Left lung (tissue), 10 donors: ENCODE measurements around the gene RAPGEF4. TPM values are rescaled to one million over a fixed set of nuclear protein-coding genes. Genes with fewer than 3 reads are reported as not detected.

Experiments used
- ATAC-seq: fragments of 200-7000 bp; cut with Tn5 transposase; one replicate; pipeline ENCODE4 v1.9.1; 2020; ENCODE audit warnings: moderate library complexity
- DNase-seq, 4 donors: peaks; one replicate each; pipeline ENCODE4 v3.0.0-alpha.2; 2013 to 2020
- H3K27ac ChIP-seq, 2 donors: fragments of 200-600 bp; sonication (generic) in 1 of 2; one replicate each; pipeline versions ENCODE4 v1.5.0 to v1.8.0; 2020 to 2021
- H3K27me3 ChIP-seq, 2 donors: fragments of 200-600 bp; sonication (generic) in 1 of 2; one replicate each; pipeline versions ENCODE4 v1.5.0 to v1.8.0; 2020 to 2021
- H3K36me3 ChIP-seq, 2 donors: fragments of 200-600 bp; sonication (generic) in 1 of 2; one replicate each; pipeline versions ENCODE4 v1.5.0 to v1.8.0; 2020 to 2021
- H3K4me1 ChIP-seq, 2 donors: fragments of 200-600 bp; one replicate each; pipeline ENCODE4 v1.8.0; 2021
- H3K4me3 ChIP-seq, 2 donors: fragments of 200-600 bp; sonication (generic) in 1 of 2; one replicate each; pipeline versions ENCODE4 v1.5.0 to v1.8.0; 2020 to 2021; ENCODE audit warnings: mild to moderate bottlenecking in 1 of 2
- H3K9me3 ChIP-seq, 2 donors: fragments of 200-600 bp; sonication (generic) in 1 of 2; one replicate each; pipeline versions ENCODE4 v1.5.0 to v1.8.0; 2020 to 2021
- intact Hi-C, 2 donors: fragments of 100-400 bp; cut with DNase I; formaldehyde crosslinking; loops; one replicate each; pipeline versions ENCODE4 v1.11.2 to v1.14.2; 2022
- polyA plus RNA-seq, 6 donors: library from polyadenylated mRNA; unstranded; fragments of 120-200 nt; gene quantifications; one replicate each; pipeline ENCODE4 v1.2.1, GENCODE V29; 2013; ENCODE audit not compliant: insufficient read length in 6 of 6
- total RNA-seq, 2 donors: library from RNA; stranded (reverse); fragmentation: NEBNext Ultra II Directional; extraction: Animal tissue kit (Norgen Biotek cat#: 25700); gene quantifications; one replicate each; pipeline ENCODE4 v1.2.1, GENCODE V29; 2021
- TF ChIP-seq, protein P1 (sequence below), 2 donors: fragments of 200-600 bp; sonication (generic) in 1 of 2; IDR thresholded peaks; one replicate each; pipeline versions ENCODE4 v1.5.0 to v1.8.0; 2021; ENCODE audit warnings: antibody characterized with exemption in 2 of 2
- donor health status: DM: no; HTN: yes; CAD: no.
- donor health status: DM: no; HTN: no; CAD: no.

Gene RAPGEF4
- total and polyA plus RNA-seq, 8 donors = 9.1 to 16.2 (median 11.8) TPM

DNA sequence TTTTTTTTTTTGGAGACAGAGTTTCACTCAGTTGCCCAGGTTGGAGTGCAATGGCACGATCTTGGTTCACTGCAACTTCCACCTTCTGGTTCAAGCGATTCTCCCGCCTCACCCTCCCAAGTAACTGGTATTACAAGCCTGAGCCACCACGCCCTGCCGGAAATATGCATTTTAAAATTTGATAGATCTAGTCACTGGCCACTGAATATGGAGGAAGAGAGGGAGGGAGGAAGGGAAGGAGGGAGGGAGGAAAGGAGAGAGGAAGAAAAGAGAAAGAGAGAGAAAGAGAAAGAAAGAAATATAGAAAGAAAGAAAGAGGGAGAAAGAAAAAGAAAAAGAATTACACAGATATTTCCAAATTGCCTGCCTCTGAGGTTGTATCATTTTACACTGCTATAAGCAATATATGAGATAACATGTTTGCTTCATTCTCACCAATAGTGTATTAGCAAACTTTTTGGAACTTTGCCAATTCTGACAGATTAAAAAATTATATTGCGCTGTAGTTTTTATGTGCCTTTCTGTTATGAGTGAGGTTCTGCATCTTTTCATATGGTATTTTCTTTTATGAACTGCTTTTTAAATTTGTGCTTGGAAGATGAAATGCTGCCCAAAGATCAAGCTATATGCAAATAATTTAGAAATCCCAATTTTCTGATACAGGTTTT is 178.8 kb downstream of the RAPGEF4 start:
- Histone ChIP-seq H3K9me3 (no peaks in the 10 kb centered on the region), H3K27me3 (no peaks in the 10 kb centered on the region), H3K27ac (no peak overlapping the region), H3K36me3 (no peaks in the 10 kb centered on the region), H3K4me3 (no peak overlapping the region), H3K4me1 (no peaks in the 10 kb centered on the region)
- TF ChIP-seq, protein P1, sequence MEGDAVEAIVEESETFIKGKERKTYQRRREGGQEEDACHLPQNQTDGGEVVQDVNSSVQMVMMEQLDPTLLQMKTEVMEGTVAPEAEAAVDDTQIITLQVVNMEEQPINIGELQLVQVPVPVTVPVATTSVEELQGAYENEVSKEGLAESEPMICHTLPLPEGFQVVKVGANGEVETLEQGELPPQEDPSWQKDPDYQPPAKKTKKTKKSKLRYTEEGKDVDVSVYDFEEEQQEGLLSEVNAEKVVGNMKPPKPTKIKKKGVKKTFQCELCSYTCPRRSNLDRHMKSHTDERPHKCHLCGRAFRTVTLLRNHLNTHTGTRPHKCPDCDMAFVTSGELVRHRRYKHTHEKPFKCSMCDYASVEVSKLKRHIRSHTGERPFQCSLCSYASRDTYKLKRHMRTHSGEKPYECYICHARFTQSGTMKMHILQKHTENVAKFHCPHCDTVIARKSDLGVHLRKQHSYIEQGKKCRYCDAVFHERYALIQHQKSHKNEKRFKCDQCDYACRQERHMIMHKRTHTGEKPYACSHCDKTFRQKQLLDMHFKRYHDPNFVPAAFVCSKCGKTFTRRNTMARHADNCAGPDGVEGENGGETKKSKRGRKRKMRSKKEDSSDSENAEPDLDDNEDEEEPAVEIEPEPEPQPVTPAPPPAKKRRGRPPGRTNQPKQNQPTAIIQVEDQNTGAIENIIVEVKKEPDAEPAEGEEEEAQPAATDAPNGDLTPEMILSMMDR (IDR thresholded peaks at IDR 0.05) = no peak
- DNase-seq = no peak
- no peak for ATAC-seq
- intact Hi-C loops = no loop called here

DNA sequence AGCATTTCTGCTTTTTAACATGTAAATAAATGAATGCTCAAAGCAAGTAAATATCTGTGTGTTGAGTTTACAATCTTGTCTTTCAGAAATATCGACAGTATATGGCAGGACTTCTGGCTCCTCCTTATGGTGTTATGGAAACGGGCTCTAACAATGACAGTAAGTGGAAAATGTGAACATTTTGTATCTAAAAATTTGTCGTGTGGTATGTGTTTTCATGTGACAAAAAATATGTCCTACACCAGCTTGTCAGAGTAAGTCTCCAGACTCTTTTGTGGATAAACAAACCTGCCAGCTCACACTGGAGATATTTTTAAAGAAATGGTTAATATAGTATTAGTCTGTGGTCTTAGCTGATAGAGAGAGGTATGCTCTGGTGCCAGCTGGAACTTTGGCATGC is 182.1 kb downstream of the RAPGEF4 start:
- Histone ChIP-seq H3K27me3 (no peaks in the 10 kb centered on the region), H3K9me3 (no peaks in the 10 kb centered on the region), H3K27ac (no peak overlapping the region), H3K4me1 (no peaks in the 10 kb centered on the region), H3K4me3 (no peak overlapping the region), H3K36me3 (no peaks in the 10 kb centered on the region)
- no peak for ATAC-seq
- intact Hi-C loops = no loop called here
- TF ChIP-seq, protein P1 (IDR thresholded peaks at IDR 0.05) = no peak
- DNase-seq = no peak

DNA sequence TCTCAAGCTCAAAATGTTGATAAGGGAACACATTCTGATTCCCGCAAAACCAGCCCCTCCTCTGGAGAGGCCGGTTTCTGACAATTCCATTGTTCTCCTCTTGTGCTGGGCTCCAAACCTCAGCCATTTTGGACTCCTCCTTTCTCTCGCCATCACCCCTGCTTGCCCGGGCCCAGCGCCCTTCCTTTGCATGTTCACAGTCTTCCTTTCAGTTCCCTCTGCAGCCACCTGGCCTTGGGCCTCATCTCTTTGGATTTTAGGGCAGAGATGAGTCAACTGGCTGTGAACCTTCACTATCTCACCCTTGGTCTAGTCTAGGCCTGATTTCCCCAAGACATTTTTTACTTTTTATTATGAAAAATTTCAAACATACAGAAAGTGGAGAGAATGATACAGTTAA is 184.1 kb downstream of the RAPGEF4 start:
- Histone ChIP-seq H3K4me3 (no peak overlapping the region), H3K36me3 (no peaks in the 10 kb centered on the region), H3K4me1 (no peaks in the 10 kb centered on the region), H3K27me3 (no peaks in the 10 kb centered on the region), H3K27ac (no peak overlapping the region), H3K9me3 (no peaks in the 10 kb centered on the region)
- no peak for DNase-seq
- intact Hi-C loops = no loop called here
- ATAC-seq = no peak
- TF ChIP-seq, protein P1 (IDR thresholded peaks at IDR 0.05) = no peak

DNA sequence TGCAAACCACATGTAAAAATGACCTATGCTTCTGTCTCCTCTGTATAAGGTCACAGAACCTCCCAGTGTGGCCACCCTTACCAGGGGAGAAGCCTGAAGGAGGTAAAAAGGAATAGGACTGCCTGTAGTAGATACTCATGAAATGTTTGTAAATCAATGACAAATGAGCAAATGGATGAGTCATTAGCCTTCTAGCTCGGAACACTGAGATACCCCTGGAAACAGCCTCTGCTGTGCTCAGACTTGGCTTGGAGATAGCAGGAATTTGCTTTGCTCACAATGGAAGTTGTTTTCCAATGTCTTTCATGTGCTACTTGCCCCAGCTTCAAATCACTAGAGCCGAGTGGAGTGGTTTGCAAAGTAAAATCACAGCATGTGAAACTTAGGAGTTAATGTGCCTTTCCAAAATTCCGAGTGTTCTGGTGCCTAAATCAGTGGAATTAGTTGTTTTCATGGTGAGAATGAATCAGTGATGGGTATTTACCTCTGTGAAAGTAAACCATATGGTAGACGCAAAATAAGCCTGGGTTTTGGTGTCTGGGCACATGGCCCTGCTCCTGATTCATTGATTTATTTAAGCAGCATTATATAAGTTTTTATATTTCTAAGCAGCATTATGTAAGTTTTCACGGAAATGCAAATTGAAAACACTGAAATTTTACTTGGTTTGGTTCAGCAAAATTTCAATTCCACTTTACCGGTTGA is 186.0 kb downstream of the RAPGEF4 start:
- no peaks in the 10 kb centered on the region for H3K36me3 ChIP-seq
- ATAC-seq (no peak), DNase-seq (no peak)
- no peaks in the 10 kb centered on the region for H3K27me3 ChIP-seq
- TF ChIP-seq, protein P1 (IDR thresholded peaks at IDR 0.05) = no peak
- H3K4me3 ChIP-seq = no peak overlapping the region
- H3K4me1 ChIP-seq = no peaks in the 10 kb centered on the region
- intact Hi-C loops = no loop called here
- H3K9me3 ChIP-seq = no peaks in the 10 kb centered on the region
- H3K27ac ChIP-seq = no peak overlapping the region

DNA sequence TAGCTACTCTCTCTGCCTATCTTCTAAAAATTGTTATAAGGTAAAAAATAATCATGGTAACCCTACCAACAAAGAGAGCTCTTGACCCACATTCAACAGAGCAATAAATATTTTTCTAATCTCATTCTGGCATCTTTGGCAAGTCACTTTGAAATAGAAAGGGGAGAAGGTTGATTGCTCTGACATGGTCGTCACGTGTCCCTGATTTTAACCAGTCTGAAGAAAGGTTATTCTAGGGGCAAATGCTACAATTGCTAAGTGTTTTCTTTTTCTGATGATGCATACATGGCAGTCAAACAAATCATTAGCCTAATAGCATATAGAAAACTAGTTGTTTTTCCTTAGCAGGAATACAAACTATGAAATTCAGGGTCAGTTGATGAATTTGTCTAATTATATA is 186.7 kb downstream of the RAPGEF4 start:
- intact Hi-C loops = no loop called here
- H3K27me3 ChIP-seq = no peaks in the 10 kb centered on the region
- DNase-seq (no peak), ATAC-seq (no peak)
- no peaks in the 10 kb centered on the region for H3K9me3 ChIP-seq
- no peaks in the 10 kb centered on the region for H3K4me1 ChIP-seq
- H3K27ac ChIP-seq = no peak overlapping the region
- TF ChIP-seq, protein P1 (IDR thresholded peaks at IDR 0.05) = no peak
- H3K4me3 ChIP-seq = no peak overlapping the region
- no peaks in the 10 kb centered on the region for H3K36me3 ChIP-seq
